SHP77 (cell line): Measurements from ENCODE around the gene GRIK2.
"Not testable (repeated sequence)": the region's sequence is repeated elsewhere in the genome, so short reads cannot be mapped to it uniquely, and the experiment has no call there.

ENCODE experiments used
- DNase-seq, 2 experiments: peaks; one replicate each; lab custom pipeline; 2025; lab: John Stamatoyannopoulos, UW

Gene GRIK2

GRCh38 chr6:101633081-101633480 is 239.6 kb downstream of the GRIK2 start:
- no peak for DNase-seq

- DNase-seq = not testable (repeated sequence)
These were observed 245.4 kb downstream of the GRIK2 start for GRCh38 chr6:101638865-101639264.

- DNase-seq = no peak
These were observed 246.6 kb downstream of the GRIK2 start for GRCh38 chr6:101640131-101640530.

- no peak for DNase-seq
These were observed 252.3 kb downstream of the GRIK2 start for GRCh38 chr6:101645770-101646169.

- DNase-seq = no peak
These were observed 257.0 kb downstream of the GRIK2 start for GRCh38 chr6:101650402-101651100.

GRCh38 chr6:101652079-101652478 is 258.6 kb downstream of the GRIK2 start:
- no peak for DNase-seq

GRCh38 chr6:101655109-101655508 is 261.6 kb downstream of the GRIK2 start:
- no peak for DNase-seq

- no peak for DNase-seq
These were observed 268.8 kb downstream of the GRIK2 start for GRCh38 chr6:101662111-101662897.

GRCh38 chr6:101663100-101663499 is 269.6 kb downstream of the GRIK2 start:
- no peak for DNase-seq

GRCh38 chr6:101666256-101666655 is 272.7 kb downstream of the GRIK2 start:
- peak in 1 of 2 experiments; percentile 23 for DNase-seq

GRCh38 chr6:101668496-101669030 is 275.1 kb downstream of the GRIK2 start:
- peak; percentile 28 to 42 for DNase-seq

- DNase-seq = no peak
These were observed 282.7 kb downstream of the GRIK2 start for GRCh38 chr6:101676187-101676586.

GRCh38 chr6:101682937-101683336 is 289.4 kb downstream of the GRIK2 start:
- no peak for DNase-seq

GRCh38 chr6:101683884-101684283 is 290.4 kb downstream of the GRIK2 start:
- DNase-seq = no peak

- no peak for DNase-seq
These were observed 293.1 kb downstream of the GRIK2 start for GRCh38 chr6:101686653-101687052.

GRCh38 chr6:101689156-101689555 is 295.6 kb downstream of the GRIK2 start:
- no peak for DNase-seq

GRCh38 chr6:101689695-101690094 is 296.2 kb downstream of the GRIK2 start:
- DNase-seq = no peak

GRCh38 chr6:101700655-101701054 is 307.1 kb downstream of the GRIK2 start:
- DNase-seq = no peak

- DNase-seq = no peak
These were observed 309.8 kb downstream of the GRIK2 start for GRCh38 chr6:101703311-101703710.

- no peak for DNase-seq
These were observed 312.4 kb downstream of the GRIK2 start for GRCh38 chr6:101705866-101706265.

- DNase-seq = no peak
These were observed 313.1 kb downstream of the GRIK2 start for GRCh38 chr6:101706576-101706975.

GRCh38 chr6:101711518-101711917 is 318.0 kb downstream of the GRIK2 start:
- no peak for DNase-seq

GRCh38 chr6:101716387-101716786 is 322.9 kb downstream of the GRIK2 start:
- no peak for DNase-seq
